SW 1271 (cell line): Measurements from ENCODE around the gene POLR2M.
A peak's percentile ranks its signal among the peaks of the same experiment; 100 is the strongest.

Experiments used
- DNase-seq, 2 experiments: peaks; one replicate each; lab custom pipeline; 2025; lab: John Stamatoyannopoulos, UW

Gene POLR2M

GRCh38 chr15:57692709-57693108, 13.8 kb upstream of the POLR2M start:
- DNase-seq, result no peak

DNA sequence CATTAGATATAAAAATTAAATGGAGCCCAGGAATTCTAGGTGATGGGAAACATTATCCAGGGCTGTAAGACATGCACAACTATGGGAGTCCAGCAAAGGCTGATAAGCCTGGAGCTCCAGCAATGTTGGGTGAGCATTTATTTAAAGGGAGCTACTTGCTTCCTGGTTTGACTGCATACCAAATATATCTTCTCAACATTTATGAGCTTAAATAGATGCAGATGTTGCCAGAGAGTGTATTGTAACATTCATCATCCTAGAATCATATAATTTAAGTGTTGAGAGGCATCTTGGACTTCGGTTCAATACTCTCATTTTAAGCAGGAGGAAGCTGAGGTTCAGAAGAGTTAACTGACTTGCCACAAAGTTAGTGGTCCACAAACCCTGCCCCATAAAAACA, 12.2 kb upstream of the POLR2M start:
- DNase-seq, result no peak

- DNase-seq, result no peak
Observed at GRCh38 chr15:57696146-57696545, 10.4 kb upstream of the POLR2M start.

GRCh38 chr15:57697588-57697987, 8.9 kb upstream of the POLR2M start:
- DNase-seq, result no peak

- no peak for DNase-seq
Observed at GRCh38 chr15:57698243-57698642, 8.3 kb upstream of the POLR2M start.

- DNase-seq, result no peak
Observed at GRCh38 chr15:57698991-57699390, 7.5 kb upstream of the POLR2M start.

DNA sequence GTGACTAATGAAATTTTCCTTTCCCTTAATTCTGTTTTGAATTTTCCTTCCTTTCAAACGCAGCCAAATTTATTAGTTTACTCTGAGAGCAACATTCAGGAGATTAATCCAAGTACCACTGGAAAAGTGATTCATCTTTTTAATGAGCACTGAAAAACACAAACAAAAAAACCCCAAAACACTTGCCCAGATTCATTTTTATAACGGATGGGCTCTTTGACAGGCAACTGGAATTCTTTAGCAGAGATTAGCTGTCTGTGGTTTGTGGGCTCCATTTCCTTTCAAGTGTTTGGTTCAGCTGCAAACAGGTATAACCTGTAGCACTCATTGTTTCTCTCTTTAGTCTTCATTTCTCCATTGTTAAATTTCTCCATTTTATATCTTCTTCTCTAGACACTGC, 3.1 kb upstream of the POLR2M start:
- no peak for DNase-seq

DNA sequence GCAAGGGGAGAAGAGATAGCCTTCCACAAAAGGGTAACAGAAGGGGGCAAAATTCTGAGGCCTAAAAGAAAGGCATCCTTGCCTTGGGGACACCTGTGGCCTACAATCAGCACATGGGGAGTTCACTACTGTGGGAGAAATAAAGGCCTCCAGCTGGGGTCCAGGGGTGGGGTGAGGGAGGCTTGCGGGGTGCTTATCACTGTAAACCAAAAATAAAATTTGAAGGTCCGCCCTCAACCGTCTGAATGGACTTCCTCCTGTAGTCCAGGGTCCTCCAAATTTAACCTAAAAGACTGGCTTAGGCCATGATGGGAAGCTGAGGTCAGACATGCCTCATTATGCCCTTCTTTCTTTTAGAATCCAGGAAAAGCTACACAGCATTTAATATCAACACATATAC, 2.1 kb upstream of the POLR2M start:
- no peak for DNase-seq

DNA sequence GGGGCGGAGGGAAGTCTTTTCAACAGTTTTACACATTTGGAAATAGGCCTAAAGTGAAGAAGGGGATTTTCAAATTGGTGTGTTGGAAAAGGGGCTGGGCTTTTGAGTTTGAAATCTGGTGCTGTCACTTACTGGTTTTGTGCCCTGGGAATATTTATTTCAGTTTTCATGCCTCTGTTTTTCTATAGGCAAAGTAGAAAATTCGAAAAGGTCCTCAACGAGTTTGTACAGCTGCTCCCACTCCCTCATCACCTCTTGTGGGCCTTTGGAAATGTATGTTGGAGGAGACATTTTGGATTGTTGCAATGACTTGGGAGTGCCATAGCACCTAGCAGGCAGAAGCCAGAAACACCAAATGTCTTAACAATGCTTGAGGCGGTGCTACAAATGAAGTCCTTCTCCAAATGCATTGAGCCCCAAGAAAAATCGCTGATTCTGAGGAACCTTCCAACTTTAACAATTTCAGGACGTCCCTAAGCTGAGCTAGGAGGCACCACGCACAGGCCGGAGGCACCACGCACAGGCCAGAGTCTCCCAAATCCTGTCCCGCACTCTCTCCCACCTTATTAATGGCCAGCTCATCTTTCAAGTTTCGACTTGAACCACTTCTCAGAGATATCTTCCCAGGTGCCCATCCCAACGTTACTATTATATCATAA, 639 bp upstream of the POLR2M start:
- no peak for DNase-seq

DNA sequence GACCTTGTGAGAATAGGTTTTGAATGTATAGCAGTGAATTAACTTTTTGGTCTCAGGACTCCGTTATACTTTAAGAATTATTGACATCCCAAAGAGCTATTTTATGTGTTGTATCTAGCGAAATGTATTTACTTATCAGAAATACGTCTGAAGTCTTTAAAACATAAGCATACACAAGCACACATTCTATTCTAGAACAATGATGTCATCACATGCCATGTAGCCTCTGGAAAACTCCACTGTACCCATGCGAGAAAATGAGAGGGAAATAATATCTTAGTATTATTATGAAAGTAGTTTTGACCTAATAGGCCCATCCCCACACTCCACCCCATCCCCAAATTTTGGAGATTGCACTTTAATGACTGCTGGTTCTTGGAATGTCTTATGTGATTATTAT, 1.5 kb downstream of the POLR2M start:
- DNase-seq, result no peak

- DNase-seq, result no peak
Observed at GRCh38 chr15:57718309-57718708, 11.8 kb downstream of the POLR2M start.

- no peak for DNase-seq
Observed at GRCh38 chr15:57720867-57721266, 14.4 kb downstream of the POLR2M start.

DNA sequence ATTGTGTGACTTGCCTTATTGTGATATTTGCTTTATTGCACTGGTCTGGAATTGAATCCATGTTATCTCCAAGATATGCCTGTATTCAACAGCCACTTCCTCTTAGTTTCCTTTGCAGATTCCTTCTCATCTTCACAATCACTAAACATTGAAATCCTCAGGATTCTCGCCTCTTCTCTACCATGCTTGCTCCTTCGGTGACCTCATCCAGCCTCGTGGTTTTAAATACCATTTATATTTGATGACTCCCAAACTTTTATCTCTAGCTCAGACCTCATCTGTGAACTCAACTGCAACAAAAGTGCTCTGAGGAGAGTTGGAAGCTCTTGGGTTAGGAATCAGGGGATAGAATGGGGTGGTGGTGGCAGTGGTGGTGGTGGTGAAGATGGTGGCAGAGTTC, 19.9 kb downstream of the POLR2M start:
- DNase-seq, result no peak

DNA sequence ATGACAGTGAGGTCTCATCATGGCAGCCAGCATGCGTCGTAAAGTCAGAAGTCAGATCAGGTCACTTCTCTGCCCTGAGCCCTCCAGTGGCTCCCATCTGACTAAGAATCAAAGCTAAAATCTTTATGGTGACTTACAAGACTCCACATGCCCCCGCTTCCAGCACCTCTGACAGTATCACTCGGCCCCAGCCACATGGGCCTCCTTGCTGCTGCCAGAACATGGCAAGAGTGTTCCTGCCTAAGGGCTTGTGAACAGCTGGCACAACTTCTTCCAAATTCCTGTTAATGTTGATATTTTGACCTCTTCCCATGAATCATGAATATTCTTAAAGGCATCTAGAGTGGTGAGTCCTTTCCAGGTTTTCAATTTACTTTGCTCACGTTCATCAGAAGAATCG, 20.5 kb downstream of the POLR2M start:
- DNase-seq, result no peak

GRCh38 chr15:57728436-57728835, 21.9 kb downstream of the POLR2M start:
- no peak for DNase-seq

DNA sequence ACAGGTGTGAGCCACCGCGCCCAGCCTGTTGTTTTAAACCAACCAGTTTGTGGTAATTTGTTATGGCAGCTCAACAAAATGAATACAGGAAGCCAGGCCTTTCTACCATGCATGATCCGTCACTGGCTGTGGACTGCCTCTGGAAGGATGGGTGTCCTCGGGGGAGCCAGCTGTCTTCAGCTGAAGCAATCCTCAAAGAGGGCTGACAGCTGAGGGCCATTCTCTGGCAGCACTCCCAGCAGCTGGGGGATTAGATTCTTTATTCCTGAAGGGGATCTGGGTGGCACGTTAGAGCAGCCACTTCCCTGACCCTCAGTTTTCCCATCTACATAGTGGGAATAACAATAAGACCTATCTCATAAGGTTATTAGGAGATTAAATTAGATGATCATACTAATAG, 24.4 kb downstream of the POLR2M start:
- DNase-seq, result no peak

GRCh38 chr15:57731530-57732103, 25.1 kb downstream of the POLR2M start:
- DNase-seq, result no peak

DNA sequence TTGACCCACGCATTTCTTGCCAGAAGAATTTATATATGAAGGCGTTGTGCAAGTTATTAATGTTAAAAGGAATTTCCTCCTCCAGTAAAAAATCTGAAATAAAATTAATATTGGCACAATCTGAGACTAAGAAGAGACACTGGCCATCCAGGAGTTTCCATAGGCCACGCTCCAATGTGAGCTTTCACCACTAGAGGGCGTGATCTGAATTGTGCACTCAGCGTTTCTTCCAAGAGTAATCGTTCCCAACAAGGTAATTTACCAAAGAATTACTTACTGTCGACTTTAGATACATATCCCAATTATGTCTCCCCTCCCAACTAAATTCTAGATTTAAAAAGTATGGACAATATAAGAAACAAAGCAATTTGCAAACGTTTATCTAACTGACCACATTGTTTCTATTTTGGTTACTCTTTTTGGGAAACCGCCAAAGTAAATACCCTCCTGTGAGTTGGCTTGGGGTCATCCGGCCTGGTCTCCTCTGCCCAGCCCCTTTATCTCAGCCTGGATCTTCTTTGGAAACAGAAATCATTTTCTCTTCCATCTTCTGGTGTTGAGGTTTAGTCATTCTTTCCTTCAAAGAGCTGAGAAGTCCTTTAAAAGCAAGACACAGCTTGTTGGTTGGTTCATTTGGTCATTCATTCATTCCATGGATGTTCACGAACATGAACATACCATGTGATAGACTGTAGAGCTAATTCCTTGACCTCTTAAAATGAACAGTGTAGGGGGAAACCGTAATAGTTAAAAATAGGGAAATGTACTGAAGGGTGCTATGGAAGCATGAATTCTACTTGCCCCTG, 26.2 kb downstream of the POLR2M start:
- peak in 1 of 2 experiments; percentile 35 for DNase-seq

- DNase-seq, result no peak
Observed at GRCh38 chr15:57734860-57735259, 28.3 kb downstream of the POLR2M start.

GRCh38 chr15:57735431-57735830, 28.9 kb downstream of the POLR2M start:
- DNase-seq, result no peak

DNA sequence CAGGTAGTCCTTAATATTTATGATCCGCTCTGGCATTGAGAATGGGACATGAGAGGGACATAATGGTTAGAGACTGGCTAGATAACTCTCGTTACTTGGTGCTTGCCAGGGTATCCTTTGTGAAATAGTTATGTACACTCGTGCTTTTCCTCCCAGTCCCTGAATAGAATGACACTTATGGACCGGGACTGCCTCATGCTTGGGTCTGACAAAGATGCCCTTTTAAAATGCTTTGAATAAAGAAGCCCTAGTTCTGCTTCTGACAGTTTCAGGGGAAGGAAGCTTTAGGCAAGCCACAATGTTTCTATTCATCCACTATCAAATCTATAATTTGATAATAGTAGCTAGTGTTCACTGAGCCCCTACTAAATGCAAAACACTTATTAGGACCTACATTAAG, 29.4 kb downstream of the POLR2M start:
- DNase-seq, result no peak

- DNase-seq, result no peak
Observed at GRCh38 chr15:57736591-57736990, 30.1 kb downstream of the POLR2M start.

DNA sequence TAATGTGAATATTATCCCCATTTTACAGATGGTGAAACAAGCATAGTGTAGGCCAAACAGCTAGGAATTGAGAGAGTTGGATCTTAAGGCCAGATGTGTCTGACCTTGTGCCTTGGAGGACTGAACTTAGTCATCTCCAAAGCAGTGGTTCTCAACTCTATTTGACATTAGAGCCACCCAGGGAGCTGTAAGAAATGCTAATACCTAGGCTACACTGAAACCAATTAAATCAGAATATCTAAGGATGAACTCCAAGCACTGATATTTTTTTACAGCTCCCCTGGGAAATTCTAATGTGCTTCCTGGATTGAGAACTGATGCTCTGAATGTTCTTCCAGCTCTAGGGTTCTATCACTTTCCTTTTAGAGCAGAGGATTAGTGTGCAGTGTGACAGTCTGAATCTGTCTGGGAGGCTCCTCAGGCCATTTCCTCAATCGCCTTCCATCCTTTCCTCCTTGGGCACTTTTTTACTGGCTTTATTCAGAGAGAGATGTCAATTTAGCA, 32.3 kb downstream of the POLR2M start:
- no peak for DNase-seq
